ENCODE data around the gene SPOCK2. TPM values are rescaled to one million over a fixed set of nuclear protein-coding genes. Genes with fewer than 3 reads are reported as not detected.

SPOCK2 gene
- polyA plus RNA-seq, 1 of the 3 experiments (the other 2 are of a cell fraction), result 0.18 TPM

DNA sequence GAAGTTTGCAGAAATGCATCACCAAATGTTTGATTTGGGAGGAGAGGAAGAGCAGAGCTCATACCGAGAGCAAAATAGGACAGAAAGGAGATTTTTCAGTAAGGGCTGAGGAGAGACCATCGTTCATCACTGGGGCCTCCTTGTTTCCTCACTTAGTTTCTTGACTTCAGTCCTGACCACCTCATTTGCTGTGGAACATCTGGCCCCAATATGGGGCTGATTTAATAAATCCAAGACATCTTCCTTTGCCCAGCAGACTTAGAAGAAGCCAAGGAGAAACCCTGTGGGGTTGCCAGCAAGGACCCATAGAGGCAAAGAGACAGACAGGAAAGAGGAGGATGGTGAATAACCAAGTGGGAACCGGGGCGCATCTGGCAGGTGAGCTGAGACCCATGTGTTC, 63.8 kb downstream of the SPOCK2 start (continued):
- TF ChIP-seq GATA2 (CRISPR knock-in tag; IDR thresholded peaks at IDR 0.05), result no peak
- TF ChIP-seq NFIC (IDR thresholded peaks at IDR 0.05; ENCODE audit: borderline replicate concordance), result no peak

- H3K9me2 ChIP-seq, result no peaks in the 10 kb centered on the region
- WGBS (ENCODE audit: low lambda C conversion rate), result 85% methylated on average over 6 of the region's 6 CpGs
- no peak overlapping the region for H3K9ac ChIP-seq
- no peak overlapping the region for H3K27ac ChIP-seq (ENCODE audit: low read depth in 2 of 2, low read length in 1 of 2)
- CTCF ChIA-PET, result interaction anchor here (1.3 kb wide), 1 partner anchor 126 kb away, joined by 3 read pairs; no protein-coding TSS in a partner anchor
- H3K4me1 ChIP-seq (ENCODE audit: control insufficient read depth in 1 of 2, insufficient read depth in 2 of 2, low read depth in 1 of 2, low read length in 1 of 2), result no peaks in the 10 kb centered on the region; a peak in 1 of 4 replicates
- no peak for DNase-seq
- no peaks in the 10 kb centered on the region for H3K27me3 ChIP-seq (ENCODE audit: insufficient read depth)
- no peak for TF ChIP-seq TAF1 (IDR thresholded peaks at IDR 0.05; ENCODE audit: borderline replicate concordance, low read depth, low read length)
- no peak for TF ChIP-seq FOSL2 (IDR thresholded peaks at IDR 0.05; ENCODE audit: borderline replicate concordance, low read depth)
- TF ChIP-seq RCOR1 (IDR thresholded peaks at IDR 0.05; ENCODE audit: low read length), result no peak
- TF ChIP-seq TEAD4 (IDR thresholded peaks at IDR 0.05; ENCODE audit: borderline replicate concordance, insufficient read depth), result no peak
- TF ChIP-seq MAX (IDR thresholded peaks at IDR 0.05; ENCODE audit: low read depth), result no peak
- TF ChIP-seq, protein P1, sequence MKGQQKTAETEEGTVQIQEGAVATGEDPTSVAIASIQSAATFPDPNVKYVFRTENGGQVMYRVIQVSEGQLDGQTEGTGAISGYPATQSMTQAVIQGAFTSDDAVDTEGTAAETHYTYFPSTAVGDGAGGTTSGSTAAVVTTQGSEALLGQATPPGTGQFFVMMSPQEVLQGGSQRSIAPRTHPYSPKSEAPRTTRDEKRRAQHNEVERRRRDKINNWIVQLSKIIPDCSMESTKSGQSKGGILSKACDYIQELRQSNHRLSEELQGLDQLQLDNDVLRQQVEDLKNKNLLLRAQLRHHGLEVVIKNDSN (IDR thresholded peaks at IDR 0.05; ENCODE audit: borderline replicate concordance, low read depth), result no peak
- TF ChIP-seq, protein P2, sequence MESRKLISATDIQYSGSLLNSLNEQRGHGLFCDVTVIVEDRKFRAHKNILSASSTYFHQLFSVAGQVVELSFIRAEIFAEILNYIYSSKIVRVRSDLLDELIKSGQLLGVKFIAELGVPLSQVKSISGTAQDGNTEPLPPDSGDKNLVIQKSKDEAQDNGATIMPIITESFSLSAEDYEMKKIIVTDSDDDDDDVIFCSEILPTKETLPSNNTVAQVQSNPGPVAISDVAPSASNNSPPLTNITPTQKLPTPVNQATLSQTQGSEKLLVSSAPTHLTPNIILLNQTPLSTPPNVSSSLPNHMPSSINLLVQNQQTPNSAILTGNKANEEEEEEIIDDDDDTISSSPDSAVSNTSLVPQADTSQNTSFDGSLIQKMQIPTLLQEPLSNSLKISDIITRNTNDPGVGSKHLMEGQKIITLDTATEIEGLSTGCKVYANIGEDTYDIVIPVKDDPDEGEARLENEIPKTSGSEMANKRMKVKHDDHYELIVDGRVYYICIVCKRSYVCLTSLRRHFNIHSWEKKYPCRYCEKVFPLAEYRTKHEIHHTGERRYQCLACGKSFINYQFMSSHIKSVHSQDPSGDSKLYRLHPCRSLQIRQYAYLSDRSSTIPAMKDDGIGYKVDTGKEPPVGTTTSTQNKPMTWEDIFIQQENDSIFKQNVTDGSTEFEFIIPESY (IDR thresholded peaks at IDR 0.05; ENCODE audit: borderline replicate concordance, low read depth), result no peak
- TF ChIP-seq, protein P3, sequence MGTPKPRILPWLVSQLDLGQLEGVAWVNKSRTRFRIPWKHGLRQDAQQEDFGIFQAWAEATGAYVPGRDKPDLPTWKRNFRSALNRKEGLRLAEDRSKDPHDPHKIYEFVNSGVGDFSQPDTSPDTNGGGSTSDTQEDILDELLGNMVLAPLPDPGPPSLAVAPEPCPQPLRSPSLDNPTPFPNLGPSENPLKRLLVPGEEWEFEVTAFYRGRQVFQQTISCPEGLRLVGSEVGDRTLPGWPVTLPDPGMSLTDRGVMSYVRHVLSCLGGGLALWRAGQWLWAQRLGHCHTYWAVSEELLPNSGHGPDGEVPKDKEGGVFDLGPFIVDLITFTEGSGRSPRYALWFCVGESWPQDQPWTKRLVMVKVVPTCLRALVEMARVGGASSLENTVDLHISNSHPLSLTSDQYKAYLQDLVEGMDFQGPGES (IDR thresholded peaks at IDR 0.05; ENCODE audit: low read depth, low read length), result no peak
- H3K4me2 ChIP-seq, result no peak overlapping the region
- H3K36me3 ChIP-seq (replicated peaks in 1 of 2; ENCODE audit: control insufficient read depth in 1 of 2, insufficient read depth in 2 of 2, low read length in 1 of 2), result no peaks in the 10 kb centered on the region
- H3K9me3 ChIP-seq, result no peaks in the 10 kb centered on the region
- H3F3A ChIP-seq (replicated peaks; ENCODE audit: insufficient read depth), result no peaks in the 10 kb centered on the region
- no peaks in the 10 kb centered on the region for H4K20me1 ChIP-seq (ENCODE audit: insufficient read depth)
- no peaks in the 10 kb centered on the region for H3K79me2 ChIP-seq (ENCODE audit: insufficient read depth)
- POLR2A ChIA-PET, result no interaction called here
- no peak overlapping the region for H2AFZ ChIP-seq (ENCODE audit: low read depth)
- H3K4me3 ChIP-seq (ENCODE audit: low read depth in 2 of 2, low read length in 1 of 2), result no peak overlapping the region
Observed at GRCh38 chr10:72022228-72022627, 66.1 kb downstream of the SPOCK2 start.
